SK-N-SH treated with all-trans-retinoic acid at 6 μM for 48 hours (cell line): ENCODE results near the gene CD38.

Source experiments
- ATAC-seq: fragments of 200-7000 bp; cut with Tn5 transposase; 3 replicates; pipeline ENCODE4 v1.9.1; 2020; ENCODE audit warnings: mild to moderate bottlenecking, moderate library complexity
- BACH2 ChIP-seq: fragments of 250-450 bp; sonication (Bioruptor Pico); IDR thresholded peaks from 2 replicates; pipeline ENCODE4 v1.9.0; 2021; ENCODE audit warnings: mild to moderate bottlenecking, borderline replicate concordance
- CSRNP3 ChIP-seq: fragments of 250-450 bp; sonication (Bioruptor Pico); IDR thresholded peaks from 2 replicates; pipeline ENCODE4 v1.5.1; 2021; ENCODE audit warnings: mild to moderate bottlenecking, moderate library complexity
- ESRRG ChIP-seq: fragments of 250-450 bp; sonication (Bioruptor Pico); IDR thresholded peaks from 2 replicates; pipeline ENCODE4 v1.6.1; 2021; ENCODE audit warnings: mild to moderate bottlenecking
- GLIS3 ChIP-seq: fragments of 250-450 bp; sonication (Bioruptor Pico); IDR thresholded peaks from 2 replicates; pipeline ENCODE4 v1.5.0; 2020; ENCODE audit warnings: mild to moderate bottlenecking, moderate library complexity
- ISL1 ChIP-seq: fragments of 250-450 bp; sonication (Bioruptor Pico); IDR thresholded peaks from 2 replicates; pipeline ENCODE4 v2.1.2; 2022; ENCODE audit warnings: mild to moderate bottlenecking, moderate library complexity
- OSR1 ChIP-seq: fragments of 250-450 bp; sonication (Bioruptor Pico); IDR thresholded peaks from 2 replicates; pipeline ENCODE4 v1.8.0; 2022; ENCODE audit warnings: moderate library complexity, mild to moderate bottlenecking, inconsistent platforms
- PATZ1 ChIP-seq: fragments of 250-450 bp; sonication (Bioruptor Pico); IDR thresholded peaks from 2 replicates; pipeline ENCODE4 v1.8.0; 2020; ENCODE audit warnings: mild to moderate bottlenecking, moderate library complexity, borderline replicate concordance
- POU6F1 ChIP-seq: fragments of 250-450 bp; sonication (Bioruptor Pico); IDR thresholded peaks from 2 replicates; pipeline ENCODE4 v1.8.0; 2021; ENCODE audit warnings: low read depth, mild to moderate bottlenecking, moderate library complexity, borderline replicate concordance
- PPARA ChIP-seq: fragments of 250-450 bp; sonication (Bioruptor Pico); IDR thresholded peaks from 2 replicates; pipeline ENCODE4 v1.5.0; 2020; ENCODE audit warnings: mild to moderate bottlenecking, borderline replicate concordance
- RARB ChIP-seq: fragments of 250-450 bp; sonication (Bioruptor Pico); IDR thresholded peaks from 2 replicates; pipeline ENCODE4 v1.8.0; 2021; ENCODE audit warnings: mild to moderate bottlenecking, moderate library complexity
- SNAI2 ChIP-seq: fragments of 250-450 bp; sonication (Bioruptor Pico); IDR thresholded peaks from 2 replicates; pipeline ENCODE4 v1.5.0; 2020; ENCODE audit warnings: mild to moderate bottlenecking, moderate library complexity
- TCF4 ChIP-seq: fragments of 250-450 bp; sonication (Bioruptor Pico); IDR thresholded peaks from 2 replicates; pipeline ENCODE4 v1.8.0; 2021; ENCODE audit warnings: mild to moderate bottlenecking, moderate library complexity, borderline replicate concordance
- TSHZ2 ChIP-seq: fragments of 250-450 bp; sonication (Bioruptor Pico); IDR thresholded peaks from 2 replicates; pipeline ENCODE4 v1.5.0; 2020; ENCODE audit warnings: mild to moderate bottlenecking, moderate library complexity
- ZC3H10 ChIP-seq: fragments of 250-450 bp; sonication (Bioruptor Pico); IDR thresholded peaks from 2 replicates; pipeline ENCODE4 v1.5.1; 2021; ENCODE audit warnings: mild to moderate bottlenecking, moderate library complexity
- ZFP3 ChIP-seq: fragments of 250-450 bp; sonication (Bioruptor Pico); IDR thresholded peaks from 2 replicates; pipeline ENCODE4 v1.5.0; 2020; ENCODE audit warnings: mild to moderate bottlenecking, moderate library complexity
- ZNF565 ChIP-seq: fragments of 450-650 bp; formaldehyde crosslinking; conservative IDR thresholded peaks from 2 replicates; pipeline ENCODE4 v1.5.0; 2020; ENCODE audit warnings: low read depth, mild to moderate bottlenecking, moderate library complexity
- ZNF70 ChIP-seq: fragments of 450-650 bp; formaldehyde crosslinking; IDR thresholded peaks from 2 replicates; pipeline ENCODE4 v1.5.0; 2020; ENCODE audit warnings: mild to moderate bottlenecking, moderate library complexity
- ZNF8 ChIP-seq: fragments of 450-650 bp; formaldehyde crosslinking; IDR thresholded peaks from 2 replicates; pipeline ENCODE4 v1.5.0; 2020; ENCODE audit warnings: mild to moderate bottlenecking, moderate library complexity

The CD38 gene

GRCh38 chr4:15765910-15766697 is 12.0 kb upstream of the CD38 start:
- TF ChIP-seq PPARA (CRISPR knock-in tag) (no peak), ZFP3 (CRISPR knock-in tag) (no peak), ZNF70 (CRISPR knock-in tag) (no peak), TCF4 (CRISPR knock-in tag) (no peak), POU6F1 (CRISPR knock-in tag) (no peak), ZC3H10 (CRISPR knock-in tag) (no peak), PATZ1 (CRISPR knock-in tag) (no peak), OSR1 (CRISPR knock-in tag) (no peak), SNAI2 (CRISPR knock-in tag) (no peak), RARB (no peak), GLIS3 (CRISPR knock-in tag) (no peak), ZNF8 (CRISPR knock-in tag) (no peak), TSHZ2 (CRISPR knock-in tag) (no peak), ZNF565 (CRISPR knock-in tag) (no peak)
- ATAC-seq: no peak

- no peak for TF ChIP-seq ISL1 (CRISPR knock-in tag)
- TF ChIP-seq PATZ1 (CRISPR knock-in tag): no peak
- TF ChIP-seq ZC3H10 (CRISPR knock-in tag): no peak
- no peak for TF ChIP-seq ZNF565 (CRISPR knock-in tag)
- no peak for TF ChIP-seq BACH2 (CRISPR knock-in tag)
- TF ChIP-seq SNAI2 (CRISPR knock-in tag): no peak
- no peak for TF ChIP-seq CSRNP3
- TF ChIP-seq, all 23 proteins: peak for 0
- no peak for ATAC-seq
Observed at GRCh38 chr4:15766821-15767220, 11.3 kb upstream of the CD38 start.

GRCh38 chr4:15769202-15769601 is 8.9 kb upstream of the CD38 start:
- TF ChIP-seq OSR1 (CRISPR knock-in tag) (no peak), ZC3H10 (CRISPR knock-in tag) (no peak), ESRRG (CRISPR knock-in tag) (no peak), TSHZ2 (CRISPR knock-in tag) (no peak), ZNF70 (CRISPR knock-in tag) (no peak), RARB (no peak)
- ATAC-seq: no peak
